K562 (cell line): ENCODE measurements around the gene SELENOI.

ENCODE experiments used
- CBX8 ChIP-seq: fragments of 200-600 bp; sonication (generic); IDR thresholded peaks from 2 replicates; pipeline ENCODE4 v1.6.1; 2012; ENCODE audit warnings: borderline replicate concordance, mixed run types, low read depth, mild to moderate bottlenecking, moderate library complexity, mixed read lengths, low read length, control low read depth, inconsistent platforms; ENCODE audit not compliant: poor library complexity, severe bottlenecking; ENCODE audit errors: extremely low read depth
- CTCF ChIP-seq, 3 experiments: IDR thresholded peaks in 2 of 3; conservative IDR thresholded peaks in 1 of 3; 2 replicates each; pipeline ENCODE4 v1.5.1; 2011 to 2012; ENCODE audit warnings: low read length in 3 of 3, mild to moderate bottlenecking in 3 of 3, control low read depth in 2 of 3, improper control_type of control experiment in 1 of 3, inconsistent platforms in 1 of 3, low read depth in 1 of 3, mixed read lengths in 1 of 3, moderate library complexity in 1 of 3; ENCODE audit not compliant: insufficient read depth in 2 of 3
- FOXM1 ChIP-seq, 2 experiments: fragments of 450-650 bp in 1 of 2; sonication (generic) in 1 of 2; formaldehyde crosslinking in 1 of 2; IDR thresholded peaks; 2 replicates each; pipeline versions ENCODE4 v1.6.1 to v1.9.0; 2017 to 2022; ENCODE audit warnings: low read depth in 2 of 2, mild to moderate bottlenecking in 2 of 2, missing genetic modification reagents in 1 of 2, moderate library complexity in 1 of 2
- HNRNPLL ChIP-seq: fragments of 200-400 bp; formaldehyde crosslinking; IDR thresholded peaks from 2 replicates; pipeline ENCODE4 v1.6.1; 2017; ENCODE audit warnings: low read length, low read depth, mild to moderate bottlenecking; ENCODE audit not compliant: poor library complexity, severe bottlenecking
- KAT7 ChIP-seq: sonication (generic); formaldehyde crosslinking; IDR thresholded peaks from 2 replicates; pipeline ENCODE4 v1.8.0; 2022; ENCODE audit warnings: missing genetic modification reagents, mild to moderate bottlenecking, borderline replicate concordance
- LARP7 ChIP-seq: fragments of 450-650 bp; IDR thresholded peaks from 2 replicates; pipeline ENCODE4 v1.6.1; 2016
- THRAP3 ChIP-seq: fragments of 450-650 bp; IDR thresholded peaks from 2 replicates; pipeline ENCODE4 v1.6.1; 2016; ENCODE audit warnings: mild to moderate bottlenecking, inconsistent platforms, borderline replicate concordance
- ZNF239 ChIP-seq: fragments of 250-450 bp; sonication (Bioruptor Pico); IDR thresholded peaks from 2 replicates; pipeline ENCODE4 v1.4.0; 2020; ENCODE audit warnings: mild to moderate bottlenecking
- ZNF274 ChIP-seq: IDR thresholded peaks from 2 replicates; pipeline ENCODE4 v1.6.1; 2011; ENCODE audit warnings: low read depth, mild to moderate bottlenecking, low read length, moderate library complexity, borderline replicate concordance
- TF ChIP-seq, protein P1 (sequence below): sonication (generic); formaldehyde crosslinking; IDR thresholded peaks from 2 replicates; pipeline ENCODE4 v1.8.0; 2022; ENCODE audit warnings: missing genetic modification reagents, mild to moderate bottlenecking, borderline replicate concordance
- TF ChIP-seq, protein P2 (sequence below): fragments of 450-650 bp; IDR thresholded peaks from 2 replicates; pipeline ENCODE4 v1.6.1; 2017; ENCODE audit warnings: antibody characterized with exemption, mild to moderate bottlenecking

DNA sequence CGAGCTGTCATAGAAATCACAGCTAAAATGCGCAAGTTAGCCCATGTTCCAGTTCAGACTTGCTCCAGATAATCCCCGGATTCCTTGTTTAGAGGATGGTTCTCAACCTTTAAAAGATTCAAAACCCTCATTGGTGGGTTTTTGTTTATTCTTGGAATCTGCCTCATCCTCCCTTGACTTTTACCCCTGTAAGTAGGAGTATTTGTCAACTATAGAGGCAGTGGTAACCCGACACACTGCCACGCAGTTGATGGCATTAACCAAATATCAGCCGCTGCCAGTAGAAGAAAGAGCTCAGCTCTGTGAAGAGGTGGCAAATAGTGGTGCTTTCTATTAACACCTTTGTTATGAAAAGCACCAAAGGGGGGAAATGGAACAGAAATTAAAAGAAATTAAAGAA lies 40.4 kb upstream of the SELENOI start:
- TF ChIP-seq THRAP3 (no peak), ZNF274 (no peak), ZNF239 (no peak), KAT7 (CRISPR knock-in tag) (no peak), LARP7 (no peak), CTCF (IDR thresholded peaks at IDR 0.05 in 2 of 3, conservative IDR thresholded peaks at IDR 0.05 in 1 of 3; ENCODE audit: insufficient read depth in 2 of 3, low read depth in 1 of 3, low read length in 3 of 3) (no peak), HNRNPLL (no peak), CBX8 (no peak), FOXM1 (IDR thresholded peaks at IDR 0.05; ENCODE audit: low read depth) (no peak), FOXM1 (CRISPR knock-in tag; IDR thresholded peaks at IDR 0.05; ENCODE audit: low read depth) (no peak)
- TF ChIP-seq, protein P1, sequence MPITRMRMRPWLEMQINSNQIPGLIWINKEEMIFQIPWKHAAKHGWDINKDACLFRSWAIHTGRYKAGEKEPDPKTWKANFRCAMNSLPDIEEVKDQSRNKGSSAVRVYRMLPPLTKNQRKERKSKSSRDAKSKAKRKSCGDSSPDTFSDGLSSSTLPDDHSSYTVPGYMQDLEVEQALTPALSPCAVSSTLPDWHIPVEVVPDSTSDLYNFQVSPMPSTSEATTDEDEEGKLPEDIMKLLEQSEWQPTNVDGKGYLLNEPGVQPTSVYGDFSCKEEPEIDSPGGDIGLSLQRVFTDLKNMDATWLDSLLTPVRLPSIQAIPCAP (CRISPR knock-in tag), result no peak
- TF ChIP-seq, protein P2, sequence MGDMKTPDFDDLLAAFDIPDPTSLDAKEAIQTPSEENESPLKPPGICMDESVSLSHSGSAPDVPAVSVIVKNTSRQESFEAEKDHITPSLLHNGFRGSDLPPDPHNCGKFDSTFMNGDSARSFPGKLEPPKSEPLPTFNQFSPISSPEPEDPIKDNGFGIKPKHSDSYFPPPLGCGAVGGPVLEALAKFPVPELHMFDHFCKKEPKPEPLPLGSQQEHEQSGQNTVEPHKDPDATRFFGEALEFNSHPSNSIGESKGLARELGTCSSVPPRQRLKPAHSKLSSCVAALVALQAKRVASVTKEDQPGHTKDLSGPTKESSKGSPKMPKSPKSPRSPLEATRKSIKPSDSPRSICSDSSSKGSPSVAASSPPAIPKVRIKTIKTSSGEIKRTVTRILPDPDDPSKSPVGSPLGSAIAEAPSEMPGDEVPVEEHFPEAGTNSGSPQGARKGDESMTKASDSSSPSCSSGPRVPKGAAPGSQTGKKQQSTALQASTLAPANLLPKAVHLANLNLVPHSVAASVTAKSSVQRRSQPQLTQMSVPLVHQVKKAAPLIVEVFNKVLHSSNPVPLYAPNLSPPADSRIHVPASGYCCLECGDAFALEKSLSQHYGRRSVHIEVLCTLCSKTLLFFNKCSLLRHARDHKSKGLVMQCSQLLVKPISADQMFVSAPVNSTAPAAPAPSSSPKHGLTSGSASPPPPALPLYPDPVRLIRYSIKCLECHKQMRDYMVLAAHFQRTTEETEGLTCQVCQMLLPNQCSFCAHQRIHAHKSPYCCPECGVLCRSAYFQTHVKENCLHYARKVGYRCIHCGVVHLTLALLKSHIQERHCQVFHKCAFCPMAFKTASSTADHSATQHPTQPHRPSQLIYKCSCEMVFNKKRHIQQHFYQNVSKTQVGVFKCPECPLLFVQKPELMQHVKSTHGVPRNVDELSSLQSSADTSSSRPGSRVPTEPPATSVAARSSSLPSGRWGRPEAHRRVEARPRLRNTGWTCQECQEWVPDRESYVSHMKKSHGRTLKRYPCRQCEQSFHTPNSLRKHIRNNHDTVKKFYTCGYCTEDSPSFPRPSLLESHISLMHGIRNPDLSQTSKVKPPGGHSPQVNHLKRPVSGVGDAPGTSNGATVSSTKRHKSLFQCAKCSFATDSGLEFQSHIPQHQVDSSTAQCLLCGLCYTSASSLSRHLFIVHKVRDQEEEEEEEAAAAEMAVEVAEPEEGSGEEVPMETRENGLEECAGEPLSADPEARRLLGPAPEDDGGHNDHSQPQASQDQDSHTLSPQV, result no peak
